Sigmoid colon (tissue), 4 donors: Measurements from ENCODE around the gene CXorf49.
"Not testable (repeated sequence)": the region's sequence is repeated elsewhere in the genome, so short reads cannot be mapped to it uniquely, and the experiment has no call there.

Experiments used
- CTCF ChIP-seq, 4 experiments: fragments of 450-650 bp in 3 of 4; fragments of 200-600 bp in 1 of 4; IDR thresholded peaks; one replicate each; pipeline ENCODE4 v1.5.1; 2016 to 2019; ENCODE audit warnings: antibody characterized with exemption in 4 of 4, mild to moderate bottlenecking in 3 of 4, moderate library complexity in 2 of 4
- EP300 ChIP-seq, 4 donors: sonication (generic); formaldehyde crosslinking; IDR thresholded peaks; one replicate each; pipeline ENCODE4 v1.6.1; 2017; ENCODE audit warnings: antibody characterized with exemption in 4 of 4
- POLR2A ChIP-seq, 2 donors: fragments of 450-650 bp; IDR thresholded peaks; one replicate each; pipeline ENCODE4 v1.6.1; 2016; ENCODE audit warnings: antibody characterized with exemption in 2 of 2, mild to moderate bottlenecking in 2 of 2, moderate library complexity in 2 of 2
- POLR2AphosphoS5 ChIP-seq, 4 donors: sonication (generic); formaldehyde crosslinking; IDR thresholded peaks; one replicate each; pipeline ENCODE4 v1.6.1; 2017; ENCODE audit warnings: antibody characterized with exemption in 4 of 4

GRCh38 chrX:71714064-71714463, 4.0 kb downstream of the CXorf49 start:
- not testable (repeated sequence) for TF ChIP-seq CTCF, POLR2A, EP300, POLR2AphosphoS5 (IDR thresholded peaks at IDR 0.05)
